Gastroesophageal sphincter (tissue), 3 donors: Measurements from ENCODE around the gene DGKI.

Source experiments
- EP300 ChIP-seq: sonication (generic); formaldehyde crosslinking; IDR thresholded peaks from one replicate; pipeline ENCODE4 v1.6.1; 2017; ENCODE audit warnings: antibody characterized with exemption, mild to moderate bottlenecking
- POLR2A ChIP-seq, 2 donors: fragments of 450-650 bp; IDR thresholded peaks; one replicate each; pipeline ENCODE4 v1.6.1; 2017; ENCODE audit warnings: antibody characterized with exemption in 2 of 2, mild to moderate bottlenecking in 2 of 2, moderate library complexity in 1 of 2
- POLR2AphosphoS5 ChIP-seq: sonication (generic); formaldehyde crosslinking; IDR thresholded peaks from one replicate; pipeline ENCODE4 v1.6.1; 2017; ENCODE audit warnings: antibody characterized with exemption
- TF ChIP-seq, protein P1 (sequence below), 4 experiments: fragments of 200-600 bp in 2 of 4; fragments of 450-650 bp in 2 of 4; sonication (generic) in 1 of 4; IDR thresholded peaks; one replicate each; pipeline ENCODE4 v1.5.1; 2017 to 2019; ENCODE audit warnings: antibody characterized with exemption in 4 of 4, mild to moderate bottlenecking in 2 of 4, moderate library complexity in 2 of 4

GRCh38 chr7:137878333-137878961 is 31.7 kb upstream of the DGKI start:
- TF ChIP-seq POLR2A (IDR thresholded peaks at IDR 0.05) = no peak
- TF ChIP-seq, protein P1, sequence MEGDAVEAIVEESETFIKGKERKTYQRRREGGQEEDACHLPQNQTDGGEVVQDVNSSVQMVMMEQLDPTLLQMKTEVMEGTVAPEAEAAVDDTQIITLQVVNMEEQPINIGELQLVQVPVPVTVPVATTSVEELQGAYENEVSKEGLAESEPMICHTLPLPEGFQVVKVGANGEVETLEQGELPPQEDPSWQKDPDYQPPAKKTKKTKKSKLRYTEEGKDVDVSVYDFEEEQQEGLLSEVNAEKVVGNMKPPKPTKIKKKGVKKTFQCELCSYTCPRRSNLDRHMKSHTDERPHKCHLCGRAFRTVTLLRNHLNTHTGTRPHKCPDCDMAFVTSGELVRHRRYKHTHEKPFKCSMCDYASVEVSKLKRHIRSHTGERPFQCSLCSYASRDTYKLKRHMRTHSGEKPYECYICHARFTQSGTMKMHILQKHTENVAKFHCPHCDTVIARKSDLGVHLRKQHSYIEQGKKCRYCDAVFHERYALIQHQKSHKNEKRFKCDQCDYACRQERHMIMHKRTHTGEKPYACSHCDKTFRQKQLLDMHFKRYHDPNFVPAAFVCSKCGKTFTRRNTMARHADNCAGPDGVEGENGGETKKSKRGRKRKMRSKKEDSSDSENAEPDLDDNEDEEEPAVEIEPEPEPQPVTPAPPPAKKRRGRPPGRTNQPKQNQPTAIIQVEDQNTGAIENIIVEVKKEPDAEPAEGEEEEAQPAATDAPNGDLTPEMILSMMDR (IDR thresholded peaks at IDR 0.05) = no peak
- TF ChIP-seq POLR2AphosphoS5 = no peak
- TF ChIP-seq EP300 = no peak
